Neural progenitor cell (in vitro differentiated cells): Measurements from ENCODE around the gene IGFL1. TPM values are rescaled to one million over a fixed set of nuclear protein-coding genes. Genes with fewer than 3 reads are reported as not detected.

Experiments
- DNase-seq: peaks from one replicate; pipeline ENCODE4 v3.0.0-alpha.2; 2016; ENCODE audit warnings: low spot score
- H2AFZ ChIP-seq: fragments of 200-600 bp; sonication (generic); replicated peaks from 2 replicates; pipeline ENCODE4 v1.6.1; 2016; ENCODE audit warnings: antibody characterized with exemption
- H3F3A ChIP-seq: fragments of 200-600 bp; sonication (generic); 2 replicates; pipeline ENCODE4 v1.6.1; 2016; ENCODE audit warnings: antibody characterized with exemption, low read depth
- H3K27ac ChIP-seq: fragments of 200-600 bp; sonication (generic); 2 replicates; pipeline ENCODE4 v1.5.1; 2016; ENCODE audit warnings: mild to moderate bottlenecking
- H3K27me3 ChIP-seq: fragments of 200-600 bp; sonication (generic); 2 replicates; pipeline ENCODE4 v1.6.1; 2016; ENCODE audit warnings: mild to moderate bottlenecking, moderate library complexity
- H3K36me3 ChIP-seq: fragments of 200-600 bp; sonication (generic); 2 replicates; pipeline ENCODE4 v1.5.1; 2016
- H3K4me1 ChIP-seq: fragments of 200-600 bp; sonication (generic); 2 replicates; pipeline ENCODE4 v1.6.1; 2016; ENCODE audit warnings: mixed run types
- H3K4me2 ChIP-seq: fragments of 200-600 bp; sonication (generic); 2 replicates; pipeline ENCODE4 v1.6.1; 2016
- H3K4me3 ChIP-seq: fragments of 200-600 bp; sonication (generic); 2 replicates; pipeline ENCODE4 v1.5.1; 2016
- H3K79me2 ChIP-seq: fragments of 200-600 bp; sonication (generic); 2 replicates; pipeline ENCODE4 v1.6.1; 2016; ENCODE audit warnings: low read depth
- H3K9ac ChIP-seq: fragments of 200-600 bp; sonication (generic); 2 replicates; pipeline ENCODE4 v1.6.1; 2016
- H3K9me3 ChIP-seq: fragments of 200-600 bp; sonication (generic); 2 replicates; pipeline ENCODE4 v1.5.1; 2016; ENCODE audit warnings: low read depth
- H4K20me1 ChIP-seq: fragments of 200-600 bp; sonication (generic); 2 replicates; pipeline ENCODE4 v1.6.1; 2016; ENCODE audit warnings: low read depth
- H3K27ac Mint-ChIP-seq: 3 replicates; pipeline ENCODE4 v1.8.0; 2021; ENCODE audit warnings: mixed read lengths
- H3K27me3 Mint-ChIP-seq: 2 replicates; pipeline ENCODE4 v1.8.0; 2022; ENCODE audit warnings: low read depth, mild to moderate bottlenecking, inconsistent platforms, moderate library complexity, mixed read lengths; ENCODE audit not compliant: insufficient read depth
- H3K36me3 Mint-ChIP-seq: 3 replicates; pipeline ENCODE4 v1.8.0; 2021; ENCODE audit warnings: mixed read lengths
- H3K4me1 Mint-ChIP-seq: 3 replicates; pipeline ENCODE4 v1.8.0; 2021; ENCODE audit warnings: mixed read lengths
- H3K4me3 Mint-ChIP-seq: 3 replicates; pipeline ENCODE4 v1.8.0; 2021; ENCODE audit warnings: mild to moderate bottlenecking, moderate library complexity, mixed read lengths
- H3K9me3 Mint-ChIP-seq: 3 replicates; pipeline ENCODE4 v1.8.0; 2020; ENCODE audit warnings: mixed read lengths
- CTCF ChIP-seq: fragments of 200-600 bp; sonication (generic); IDR thresholded peaks from 2 replicates; pipeline ENCODE4 v1.5.1; 2017; ENCODE audit warnings: antibody characterized with exemption, mild to moderate bottlenecking
- EZH2 ChIP-seq: fragments of 200-600 bp; sonication (generic); IDR thresholded peaks from 2 replicates; pipeline ENCODE4 v1.6.1; 2017; ENCODE audit warnings: antibody characterized with exemption, mild to moderate bottlenecking, moderate library complexity
- EZH2phosphoT487 ChIP-seq: fragments of 200-600 bp; sonication (generic); IDR thresholded peaks from 2 replicates; pipeline ENCODE4 v1.6.1; 2017; ENCODE audit warnings: antibody characterized with exemption
- total RNA-seq: library from RNA; depleted of rRNA; stranded (reverse); fragments of >200 nt; gene quantifications from 2 replicates; pipeline ENCODE4 v1.2.3, GENCODE V29; 2015; ENCODE audit warnings: low replicate concordance

Gene IGFL1
- total RNA-seq, 1 donor from 2014 or later, result not detected

DNA sequence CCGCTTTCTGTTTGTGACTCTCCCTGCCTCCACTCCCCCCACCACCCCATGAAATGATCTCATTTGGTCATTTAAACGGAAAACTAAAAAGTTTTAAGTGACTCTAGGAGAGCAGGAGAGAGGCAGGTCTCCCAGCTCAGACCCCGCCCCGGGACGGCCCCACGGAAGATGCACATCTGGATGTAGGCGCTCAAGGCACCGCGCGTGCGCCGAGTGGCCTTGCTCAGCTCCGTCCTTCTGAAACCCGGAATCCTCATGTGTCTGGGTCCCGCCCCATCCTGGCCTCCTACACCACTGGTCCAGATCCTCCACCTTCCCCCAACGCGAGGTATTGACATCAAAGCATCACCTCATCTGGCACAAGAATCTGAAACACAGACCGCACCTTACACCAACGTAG lies 15.7 kb upstream of the IGFL1 start:
- Mint-ChIP-seq H3K4me1 (peaks cover 2% of the 10 kb centered on the region), H3K36me3 (no peaks in the 10 kb centered on the region), H3K27me3 (peaks cover 23% of the 10 kb centered on the region), H3K27ac (no peak overlapping the region), H3K4me3 (no peak overlapping the region), H3K9me3 (no peaks in the 10 kb centered on the region)
- H3K9me3 ChIP-seq, result no peaks in the 10 kb centered on the region
- H3K4me1 ChIP-seq, result peaks cover 4% of the 10 kb centered on the region
- H3F3A ChIP-seq, result no peaks in the 10 kb centered on the region
- H3K36me3 ChIP-seq, result no peaks in the 10 kb centered on the region
- H3K4me3 ChIP-seq, result no peak overlapping the region
- no peak overlapping the region for H3K4me2 ChIP-seq
- H3K79me2 ChIP-seq, result no peaks in the 10 kb centered on the region
- H4K20me1 ChIP-seq, result peaks cover 4% of the 10 kb centered on the region
- TF ChIP-seq CTCF (no peak), EZH2phosphoT487 (no peak), EZH2 (no peak)
- H3K27me3 ChIP-seq, result no peaks in the 10 kb centered on the region
- no peak for DNase-seq
- H3K27ac ChIP-seq, result no peak overlapping the region
- no peak overlapping the region for H3K9ac ChIP-seq
- H2AFZ ChIP-seq, result no peak overlapping the region

- Histone ChIP-seq H3K79me2 (no peaks in the 10 kb centered on the region), H3K4me1 (no peaks in the 10 kb centered on the region), H3K9me3 (no peaks in the 10 kb centered on the region), H3K27me3 (no peaks in the 10 kb centered on the region), H4K20me1 (peaks cover 7% of the 10 kb centered on the region), H3K4me2 (no peak overlapping the region), H3K27ac (no peak overlapping the region), H3K4me3 (no peak overlapping the region), H3K9ac (no peak overlapping the region), H3K36me3 (no peaks in the 10 kb centered on the region), H3F3A (no peaks in the 10 kb centered on the region), H2AFZ (no peak overlapping the region)
- no peak overlapping the region for H3K27ac Mint-ChIP-seq
- DNase-seq, result no peak
- H3K4me1 Mint-ChIP-seq, result no peaks in the 10 kb centered on the region
- no peak for TF ChIP-seq EZH2phosphoT487
- no peak for TF ChIP-seq EZH2
- H3K27me3 Mint-ChIP-seq, result peaks cover 22% of the 10 kb centered on the region
- no peak overlapping the region for H3K4me3 Mint-ChIP-seq
- H3K36me3 Mint-ChIP-seq, result no peaks in the 10 kb centered on the region
- H3K9me3 Mint-ChIP-seq, result no peaks in the 10 kb centered on the region
These were observed 12.9 kb upstream of the IGFL1 start for GRCh38 chr19:46216612-46217011.

DNA sequence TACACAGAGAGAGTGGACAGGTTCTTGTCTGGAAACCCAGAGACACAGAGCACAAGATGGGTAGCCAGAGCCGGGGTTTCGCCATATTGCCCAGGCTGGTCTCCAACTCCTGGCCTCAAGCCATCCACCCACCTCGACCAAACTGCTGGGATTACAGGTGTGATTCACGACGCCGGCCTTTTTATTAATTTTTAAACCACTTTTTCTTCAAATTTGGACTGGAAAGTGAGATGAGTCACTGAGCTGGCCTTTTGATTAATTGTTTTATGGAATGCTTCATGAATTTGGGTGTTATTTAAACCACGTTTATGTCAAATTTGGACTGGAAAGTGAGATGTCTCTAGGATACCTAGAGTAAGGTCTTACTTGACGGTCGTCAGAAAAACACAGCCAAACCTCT lies 12.1 kb upstream of the IGFL1 start:
- no peak overlapping the region for H3K9ac ChIP-seq
- H3K27me3 Mint-ChIP-seq, result peaks cover 24% of the 10 kb centered on the region

More for the DNA sequence above, 12.1 kb upstream of the IGFL1 start:
- H4K20me1 ChIP-seq, result peaks cover 7% of the 10 kb centered on the region
- no peak for TF ChIP-seq CTCF
- TF ChIP-seq EZH2, result no peak
- no peak for TF ChIP-seq EZH2phosphoT487
- no peak overlapping the region for H3K4me2 ChIP-seq
- H2AFZ ChIP-seq, result no peak overlapping the region
- H3K79me2 ChIP-seq, result no peaks in the 10 kb centered on the region
- Mint-ChIP-seq H3K36me3 (no peaks in the 10 kb centered on the region), H3K4me3 (no peak overlapping the region), H3K9me3 (no peaks in the 10 kb centered on the region), H3K4me1 (no peaks in the 10 kb centered on the region), H3K27ac (no peak overlapping the region)
- H3K9me3 ChIP-seq, result no peaks in the 10 kb centered on the region
- no peaks in the 10 kb centered on the region for H3K36me3 ChIP-seq
- no peaks in the 10 kb centered on the region for H3K27me3 ChIP-seq
- DNase-seq, result no peak
- no peaks in the 10 kb centered on the region for H3F3A ChIP-seq
- no peak overlapping the region for H3K4me3 ChIP-seq
- H3K27ac ChIP-seq, result no peak overlapping the region
- no peaks in the 10 kb centered on the region for H3K4me1 ChIP-seq
